Neural cell (in vitro differentiated cells): ENCODE results near the gene CPAMD8. TPM values are rescaled to one million over a fixed set of nuclear protein-coding genes. Genes with fewer than 3 reads are reported as not detected.

Experiments
- H2AFZ ChIP-seq: fragments of 200-600, 300-800 bp; sonication (generic), shearing (Covaris generic); 2 replicates; pipeline ENCODE4 v1.6.0; 2014; ENCODE audit warnings: low read depth, mild to moderate bottlenecking, antibody characterized with exemption, low read length, moderate library complexity
- H3F3A ChIP-seq: fragments of 200-600 bp; shearing (Covaris generic); 2 replicates; pipeline ENCODE4 v1.6.1; 2016; ENCODE audit warnings: mild to moderate bottlenecking, moderate library complexity, mixed read lengths, antibody characterized with exemption, low read length; ENCODE audit not compliant: insufficient read depth, poor library complexity, severe bottlenecking
- H3K27ac ChIP-seq: fragments of 200-600, 300-800 bp; sonication (generic), shearing (Covaris generic); 2 replicates; pipeline ENCODE4 v1.5.1; 2014; ENCODE audit warnings: mild to moderate bottlenecking, low read length, moderate library complexity
- H3K27me3 ChIP-seq: fragments of 300-800, 200-600 bp; sonication (generic), shearing (Covaris generic); 2 replicates; pipeline ENCODE4 v1.6.0; 2014; ENCODE audit warnings: mild to moderate bottlenecking, low read depth, low read length, moderate library complexity; ENCODE audit not compliant: insufficient read depth
- H3K36me3 ChIP-seq: fragments of 300-800, 200-600 bp; sonication (generic), shearing (Covaris generic); 2 replicates; pipeline ENCODE4 v1.5.1; 2014; ENCODE audit warnings: mild to moderate bottlenecking, antibody characterized with exemption, low read length, moderate library complexity; ENCODE audit not compliant: insufficient read depth
- H3K4me2 ChIP-seq: fragments of 300-800, 200-600 bp; sonication (generic), shearing (Covaris generic); 2 replicates; pipeline ENCODE4 v1.6.0; 2014; ENCODE audit warnings: mild to moderate bottlenecking, low read length
- H3K4me3 ChIP-seq: fragments of 300-800, 200-600 bp; sonication (generic), shearing (Covaris generic); 2 replicates; pipeline ENCODE4 v1.5.1; 2014; ENCODE audit warnings: mild to moderate bottlenecking, low read length, moderate library complexity
- H3K79me2 ChIP-seq: fragments of 200-600 bp; shearing (Covaris generic); replicated peaks from 2 replicates; pipeline ENCODE4 v1.6.0; 2014; ENCODE audit warnings: mild to moderate bottlenecking, low read length, moderate library complexity; ENCODE audit not compliant: insufficient read depth
- H3K9ac ChIP-seq: fragments of 300-800, 200-600 bp; sonication (generic), shearing (Covaris generic); 2 replicates; pipeline ENCODE4 v1.6.1; 2016; ENCODE audit warnings: mild to moderate bottlenecking, low read length, mixed read lengths
- H3K9me2 ChIP-seq: fragments of 200-600 bp; shearing (Covaris generic); 2 replicates; pipeline ENCODE4 v1.6.1; 2016; ENCODE audit warnings: mild to moderate bottlenecking, low read length, mixed read lengths; ENCODE audit not compliant: insufficient read depth
- H3K9me3 ChIP-seq: fragments of 200-600, 300-800 bp; sonication (generic), shearing (Covaris generic); 2 replicates; pipeline ENCODE4 v1.6.1; 2016; ENCODE audit warnings: mild to moderate bottlenecking, mixed run types, low read length, moderate library complexity, mixed read lengths
- H4K20me1 ChIP-seq: fragments of 200-600 bp; shearing (Covaris generic); 2 replicates; pipeline ENCODE4 v1.6.1; 2016; ENCODE audit warnings: mild to moderate bottlenecking, mixed run types; ENCODE audit not compliant: insufficient read depth
- EP300 ChIP-seq: fragments of 450-650 bp; conservative IDR thresholded peaks from 2 replicates; pipeline ENCODE4 v1.6.1; 2014; ENCODE audit warnings: antibody characterized with exemption, mild to moderate bottlenecking, moderate library complexity; ENCODE audit not compliant: poor library complexity, severe bottlenecking
- EZH2 ChIP-seq: fragments of 200-600, 300-800 bp; shearing (Covaris generic), sonication (generic); IDR thresholded peaks from 2 replicates; pipeline ENCODE4 v1.6.1; 2014; ENCODE audit warnings: antibody characterized with exemption, low read length, borderline replicate concordance, mild to moderate bottlenecking; ENCODE audit not compliant: insufficient read depth, poor library complexity, severe bottlenecking
- MXI1 ChIP-seq: fragments of 450-650 bp; conservative IDR thresholded peaks from 2 replicates; pipeline ENCODE4 v1.6.1; 2014; ENCODE audit warnings: antibody characterized with exemption, mild to moderate bottlenecking; ENCODE audit not compliant: poor library complexity, severe bottlenecking
- POLR2AphosphoS5 ChIP-seq: IDR thresholded peaks from 2 replicates; pipeline ENCODE4 v1.6.1; 2012
- RAD21 ChIP-seq: fragments of 450-650 bp; conservative IDR thresholded peaks from 2 replicates; pipeline ENCODE4 v1.6.1; 2014; ENCODE audit warnings: antibody characterized with exemption, mild to moderate bottlenecking, moderate library complexity
- SMC3 ChIP-seq: fragments of 450-650 bp; conservative IDR thresholded peaks from 2 replicates; pipeline ENCODE4 v1.6.1; 2014; ENCODE audit warnings: antibody characterized with exemption, mild to moderate bottlenecking, moderate library complexity; ENCODE audit not compliant: poor library complexity
- TAF1 ChIP-seq: IDR thresholded peaks from 2 replicates; pipeline ENCODE4 v1.6.1; 2012; ENCODE audit warnings: low read depth
- polyA plus RNA-seq: library from polyadenylated mRNA; depleted of rRNA; stranded (reverse); fragments of >200 nt; gene quantifications from 2 replicates; pipeline ENCODE4 v1.2.3, GENCODE V29; 2014
- TF ChIP-seq, protein P1 (sequence below): IDR thresholded peaks from 2 replicates; pipeline ENCODE4 v1.6.1; 2012; ENCODE audit warnings: borderline replicate concordance
- TF ChIP-seq, protein P2 (sequence below): fragments of 450-650 bp; IDR thresholded peaks from 2 replicates; pipeline ENCODE4 v1.5.1; 2014; ENCODE audit warnings: antibody characterized with exemption, mild to moderate bottlenecking, moderate library complexity; ENCODE audit not compliant: poor library complexity, severe bottlenecking

The CPAMD8 gene
- polyA plus RNA-seq, 1 donor from 2014 or later = 1.9 TPM

DNA sequence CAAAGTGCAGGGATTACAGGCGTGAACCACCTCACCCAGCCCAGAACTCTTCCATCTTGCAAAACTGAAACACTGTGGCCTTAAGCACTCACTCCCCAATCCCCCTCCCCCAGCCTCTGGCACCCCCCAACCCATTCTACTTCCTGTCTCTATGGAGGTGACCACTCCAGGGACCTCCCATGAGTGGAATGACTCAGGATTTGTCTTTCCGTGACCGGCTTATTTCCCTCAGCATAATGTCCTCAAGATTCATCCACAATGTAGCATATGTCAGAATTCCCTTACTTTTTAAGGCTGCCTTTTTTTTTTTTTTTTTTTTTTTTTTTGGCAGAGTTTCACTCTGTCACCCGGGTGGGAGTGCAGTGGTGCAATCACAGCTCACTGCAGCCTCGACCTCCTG, 141.4 kb downstream of the CPAMD8 start:
- Histone ChIP-seq H3K27ac (no peak overlapping the region), H3K4me3 (no peak overlapping the region), H3K27me3 (no peaks in the 10 kb centered on the region), H3K9me3 (peaks cover 5% of the 10 kb centered on the region), H3K79me2 (no peaks in the 10 kb centered on the region), H3K36me3 (no peaks in the 10 kb centered on the region), H3F3A (no peaks in the 10 kb centered on the region), H3K9me2 (no peaks in the 10 kb centered on the region), H3K4me2 (no peak overlapping the region), H2AFZ (no peak overlapping the region), H3K9ac (no peak overlapping the region), H4K20me1 (no peaks in the 10 kb centered on the region)
- TF ChIP-seq, protein P1, sequence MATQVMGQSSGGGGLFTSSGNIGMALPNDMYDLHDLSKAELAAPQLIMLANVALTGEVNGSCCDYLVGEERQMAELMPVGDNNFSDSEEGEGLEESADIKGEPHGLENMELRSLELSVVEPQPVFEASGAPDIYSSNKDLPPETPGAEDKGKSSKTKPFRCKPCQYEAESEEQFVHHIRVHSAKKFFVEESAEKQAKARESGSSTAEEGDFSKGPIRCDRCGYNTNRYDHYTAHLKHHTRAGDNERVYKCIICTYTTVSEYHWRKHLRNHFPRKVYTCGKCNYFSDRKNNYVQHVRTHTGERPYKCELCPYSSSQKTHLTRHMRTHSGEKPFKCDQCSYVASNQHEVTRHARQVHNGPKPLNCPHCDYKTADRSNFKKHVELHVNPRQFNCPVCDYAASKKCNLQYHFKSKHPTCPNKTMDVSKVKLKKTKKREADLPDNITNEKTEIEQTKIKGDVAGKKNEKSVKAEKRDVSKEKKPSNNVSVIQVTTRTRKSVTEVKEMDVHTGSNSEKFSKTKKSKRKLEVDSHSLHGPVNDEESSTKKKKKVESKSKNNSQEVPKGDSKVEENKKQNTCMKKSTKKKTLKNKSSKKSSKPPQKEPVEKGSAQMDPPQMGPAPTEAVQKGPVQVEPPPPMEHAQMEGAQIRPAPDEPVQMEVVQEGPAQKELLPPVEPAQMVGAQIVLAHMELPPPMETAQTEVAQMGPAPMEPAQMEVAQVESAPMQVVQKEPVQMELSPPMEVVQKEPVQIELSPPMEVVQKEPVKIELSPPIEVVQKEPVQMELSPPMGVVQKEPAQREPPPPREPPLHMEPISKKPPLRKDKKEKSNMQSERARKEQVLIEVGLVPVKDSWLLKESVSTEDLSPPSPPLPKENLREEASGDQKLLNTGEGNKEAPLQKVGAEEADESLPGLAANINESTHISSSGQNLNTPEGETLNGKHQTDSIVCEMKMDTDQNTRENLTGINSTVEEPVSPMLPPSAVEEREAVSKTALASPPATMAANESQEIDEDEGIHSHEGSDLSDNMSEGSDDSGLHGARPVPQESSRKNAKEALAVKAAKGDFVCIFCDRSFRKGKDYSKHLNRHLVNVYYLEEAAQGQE = no peak
- TF ChIP-seq EP300 (no peak), EZH2 (no peak), MXI1 (no peak), RAD21 (no peak), TAF1 (no peak)
- TF ChIP-seq, protein P2, sequence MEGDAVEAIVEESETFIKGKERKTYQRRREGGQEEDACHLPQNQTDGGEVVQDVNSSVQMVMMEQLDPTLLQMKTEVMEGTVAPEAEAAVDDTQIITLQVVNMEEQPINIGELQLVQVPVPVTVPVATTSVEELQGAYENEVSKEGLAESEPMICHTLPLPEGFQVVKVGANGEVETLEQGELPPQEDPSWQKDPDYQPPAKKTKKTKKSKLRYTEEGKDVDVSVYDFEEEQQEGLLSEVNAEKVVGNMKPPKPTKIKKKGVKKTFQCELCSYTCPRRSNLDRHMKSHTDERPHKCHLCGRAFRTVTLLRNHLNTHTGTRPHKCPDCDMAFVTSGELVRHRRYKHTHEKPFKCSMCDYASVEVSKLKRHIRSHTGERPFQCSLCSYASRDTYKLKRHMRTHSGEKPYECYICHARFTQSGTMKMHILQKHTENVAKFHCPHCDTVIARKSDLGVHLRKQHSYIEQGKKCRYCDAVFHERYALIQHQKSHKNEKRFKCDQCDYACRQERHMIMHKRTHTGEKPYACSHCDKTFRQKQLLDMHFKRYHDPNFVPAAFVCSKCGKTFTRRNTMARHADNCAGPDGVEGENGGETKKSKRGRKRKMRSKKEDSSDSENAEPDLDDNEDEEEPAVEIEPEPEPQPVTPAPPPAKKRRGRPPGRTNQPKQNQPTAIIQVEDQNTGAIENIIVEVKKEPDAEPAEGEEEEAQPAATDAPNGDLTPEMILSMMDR = no peak

DNA sequence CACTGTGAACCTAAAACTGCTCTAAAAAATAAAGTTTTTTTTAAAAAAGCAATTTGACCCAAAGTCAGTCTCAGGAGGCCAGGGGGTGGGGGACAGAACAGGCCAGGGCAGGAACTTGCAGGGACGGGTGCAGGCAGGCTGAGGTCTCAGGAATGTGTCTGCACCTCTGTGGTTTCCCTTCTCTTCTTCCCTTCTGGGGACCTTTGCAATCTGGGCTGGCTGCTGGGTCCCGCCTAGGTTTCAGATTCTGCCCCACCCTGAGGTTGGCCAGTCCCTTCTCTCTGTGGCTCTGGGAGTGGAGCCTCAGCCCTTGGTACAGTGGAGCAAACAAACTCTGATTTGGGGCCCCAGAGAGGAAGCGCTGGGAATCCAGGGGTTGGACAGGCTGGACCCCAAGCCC, 143.1 kb downstream of the CPAMD8 start:
- TF ChIP-seq, protein P2 = no peak
- no peak for TF ChIP-seq RAD21
- no peak for TF ChIP-seq EZH2
- no peak for TF ChIP-seq EP300
- TF ChIP-seq SMC3 = no peak
- no peak for TF ChIP-seq POLR2AphosphoS5
- TF ChIP-seq, protein P1 = no peak
- TF ChIP-seq MXI1 = no peak
- no peak for TF ChIP-seq TAF1
- no peaks in the 10 kb centered on the region for H3K9me2 ChIP-seq
- no peak overlapping the region for H3K4me2 ChIP-seq
- H3K9ac ChIP-seq = no peak overlapping the region
- no peaks in the 10 kb centered on the region for H3K27me3 ChIP-seq
- H3K27ac ChIP-seq = no peak overlapping the region
- H3F3A ChIP-seq = no peaks in the 10 kb centered on the region
- H3K79me2 ChIP-seq = no peaks in the 10 kb centered on the region
- H3K4me3 ChIP-seq = no peak overlapping the region
- H3K9me3 ChIP-seq = peaks cover 5% of the 10 kb centered on the region
- H3K36me3 ChIP-seq = no peaks in the 10 kb centered on the region
- no peak overlapping the region for H2AFZ ChIP-seq
- no peaks in the 10 kb centered on the region for H4K20me1 ChIP-seq
